Activated naive CD4-positive, alpha-beta T cell treated with anti-CD3 and anti-CD28 coated beads, Interleukin-2, amount 10 ng/mL, durations not matched to agents 7 days and 5 days (primary cell): ENCODE results near the gene PBX3.

Source experiments
- CTCF ChIA-PET: fragments of 350-600 bp; sonication (Branson Sonifier 250); formaldehyde crosslinking; loops from one replicate; lab custom pipeline; 2021; ENCODE audit warnings: antibody characterized with exemption; lab: Charles Lee
- DNase-seq: peaks from one replicate; pipeline ENCODE4 v3.0.0-alpha.2; 2020
- H3K27ac Mint-ChIP-seq: one replicate; pipeline ENCODE4 v1.8.0; 2021; ENCODE audit warnings: mild to moderate bottlenecking, moderate library complexity, mixed read lengths
- H3K27me3 Mint-ChIP-seq: one replicate; pipeline ENCODE4 v1.8.0; 2021; ENCODE audit warnings: mild to moderate bottlenecking, mixed read lengths
- H3K36me3 Mint-ChIP-seq: one replicate; pipeline ENCODE4 v1.8.0; 2021; ENCODE audit warnings: mixed read lengths
- H3K4me1 Mint-ChIP-seq: one replicate; pipeline ENCODE4 v1.8.0; 2021; ENCODE audit warnings: mixed read lengths
- H3K4me3 Mint-ChIP-seq: one replicate; pipeline ENCODE4 v1.8.0; 2021; ENCODE audit warnings: mild to moderate bottlenecking, moderate library complexity, mixed read lengths
- H3K9me3 Mint-ChIP-seq: one replicate; pipeline ENCODE4 v1.8.0; 2021; ENCODE audit warnings: mixed read lengths

The PBX3 gene

GRCh38 chr9:125743682-125744428, 3.3 kb upstream of the PBX3 start:
- CTCF ChIA-PET = no interaction called here

GRCh38 chr9:125744616-125745015, 2.6 kb upstream of the PBX3 start:
- no peaks in the 10 kb centered on the region for H3K9me3 Mint-ChIP-seq
- peaks cover 2% of the 10 kb centered on the region for H3K36me3 Mint-ChIP-seq
- no peak overlapping the region for H3K27ac Mint-ChIP-seq
- CTCF ChIA-PET = no interaction called here
- DNase-seq = no peak
- peaks cover 24% of the 10 kb centered on the region for H3K4me1 Mint-ChIP-seq
- H3K4me3 Mint-ChIP-seq = no peak overlapping the region
- peaks cover 35% of the 10 kb centered on the region for H3K27me3 Mint-ChIP-seq

More at GRCh38 chr9:125743682-125744428, 3.3 kb upstream of the PBX3 start:
- Mint-ChIP-seq H3K27ac (no peak overlapping the region), H3K27me3 (peaks cover 35% of the 10 kb centered on the region), H3K36me3 (no peaks in the 10 kb centered on the region), H3K4me3 (no peak overlapping the region), H3K4me1 (peaks cover 16% of the 10 kb centered on the region), H3K9me3 (no peaks in the 10 kb centered on the region)
- DNase-seq = no peak

DNA sequence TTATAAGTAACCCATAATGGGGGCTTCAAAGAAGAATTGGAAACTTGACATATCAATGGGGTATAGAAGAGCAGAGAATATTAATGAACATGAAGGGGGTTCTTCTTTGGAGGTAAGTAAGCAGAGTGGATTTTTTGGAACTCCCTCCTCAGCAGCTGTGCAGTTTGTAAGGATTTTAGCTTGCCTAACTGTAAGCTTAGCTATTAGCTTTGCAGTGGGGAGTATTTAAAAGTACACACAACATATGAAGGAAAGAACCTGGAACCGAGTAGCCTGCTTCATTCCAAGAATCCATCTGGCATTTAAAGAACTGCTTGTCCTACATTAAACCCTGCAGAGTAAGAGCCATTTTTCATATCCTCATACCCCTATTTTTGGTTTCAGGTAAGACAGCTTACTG, 2.2 kb upstream of the PBX3 start:
- Mint-ChIP-seq H3K9me3 (no peaks in the 10 kb centered on the region), H3K4me1 (peaks cover 28% of the 10 kb centered on the region), H3K36me3 (peaks cover 2% of the 10 kb centered on the region), H3K27ac (no peak overlapping the region), H3K4me3 (peak overlapping the region; percentile 89), H3K27me3 (peaks cover 35% of the 10 kb centered on the region)
- CTCF ChIA-PET = no interaction called here
- DNase-seq = no peak

- Mint-ChIP-seq H3K36me3 (peaks cover 6% of the 10 kb centered on the region), H3K9me3 (no peaks in the 10 kb centered on the region), H3K4me1 (peaks cover 33% of the 10 kb centered on the region), H3K4me3 (peak overlapping the region; percentile 89), H3K27me3 (peaks cover 35% of the 10 kb centered on the region), H3K27ac (peak overlapping the region; percentile 93)
- no peak for DNase-seq
- CTCF ChIA-PET = interaction anchor here (0.7 to 0.8 kb wide), 2 partner anchors 187 to 338 kb away, joined by 3 to 4 read pairs; no protein-coding TSS in a partner anchor
Observed at GRCh38 chr9:125745682-125746016, 1.5 kb upstream of the PBX3 start.

DNA sequence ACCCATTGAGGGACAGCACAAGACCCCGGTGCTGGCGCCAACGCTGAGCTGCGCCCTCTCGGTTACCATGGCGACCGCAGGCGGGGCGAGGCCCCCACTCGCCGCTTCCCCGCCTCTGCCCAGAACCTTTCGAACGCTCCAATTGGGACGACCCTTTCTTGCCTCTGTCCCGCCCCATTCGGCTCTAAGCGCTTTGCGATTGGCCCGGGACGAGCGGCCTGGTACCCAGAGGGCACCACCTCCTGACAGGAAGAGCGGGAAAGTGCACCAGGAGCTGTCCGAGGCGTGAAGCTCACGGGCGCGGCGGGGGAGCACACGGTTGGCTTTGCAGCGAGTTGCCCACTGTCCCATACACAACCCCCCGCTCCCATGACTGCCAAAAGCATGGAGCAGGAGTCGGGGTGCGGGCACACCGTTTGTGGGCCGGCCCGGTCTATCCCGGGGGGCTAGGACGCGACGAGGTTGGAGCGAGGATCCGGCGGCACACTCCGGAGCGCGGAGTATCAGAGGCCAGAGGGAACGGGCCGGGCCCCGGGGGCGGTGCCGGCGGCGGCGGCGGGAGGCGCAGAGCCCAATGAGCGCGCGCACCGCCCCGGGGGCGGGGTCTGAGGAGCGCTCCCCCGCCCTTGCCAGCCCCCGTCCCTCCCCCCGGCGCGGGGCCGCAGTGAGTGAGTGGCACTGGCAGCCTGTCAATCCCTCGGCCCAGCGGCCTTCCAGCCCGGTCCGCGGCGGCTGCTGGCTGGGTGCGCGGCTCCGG, 978 bp upstream of the PBX3 start:
- peak overlapping the region; percentile 93 for H3K27ac Mint-ChIP-seq
- no peaks in the 10 kb centered on the region for H3K9me3 Mint-ChIP-seq
- CTCF ChIA-PET = interaction anchor here (0.7 to 0.8 kb wide), 2 partner anchors 187 to 339 kb away, joined by 3 to 4 read pairs; no protein-coding TSS in a partner anchor
- peaks cover 35% of the 10 kb centered on the region for H3K27me3 Mint-ChIP-seq
- peak overlapping the region; percentile 89 for H3K4me3 Mint-ChIP-seq
- H3K4me1 Mint-ChIP-seq = peaks cover 35% of the 10 kb centered on the region
- peak; percentile 94 for DNase-seq
- peaks cover 8% of the 10 kb centered on the region for H3K36me3 Mint-ChIP-seq

- no peak for DNase-seq
- CTCF ChIA-PET = no interaction called here
- Mint-ChIP-seq H3K27me3 (peaks cover 30% of the 10 kb centered on the region), H3K4me1 (peaks cover 35% of the 10 kb centered on the region), H3K4me3 (peak overlapping the region; percentile 89), H3K36me3 (peaks cover 10% of the 10 kb centered on the region), H3K9me3 (no peaks in the 10 kb centered on the region), H3K27ac (no peak overlapping the region)
Observed at GRCh38 chr9:125746774-125747052, 460 bp upstream of the PBX3 start.

GRCh38 chr9:125747765-125748445, 732 bp downstream of the PBX3 start:
- DNase-seq = peak; percentile 51
- Mint-ChIP-seq H3K4me1 (peaks cover 39% of the 10 kb centered on the region), H3K27me3 (peaks cover 19% of the 10 kb centered on the region), H3K27ac (peak overlapping the region; percentile 82), H3K9me3 (no peaks in the 10 kb centered on the region), H3K36me3 (peaks cover 16% of the 10 kb centered on the region), H3K4me3 (peak overlapping the region; percentile 83)
- CTCF ChIA-PET = interaction anchor here (0.6 kb wide), 1 partner anchor 41 kb away, joined by 3 read pairs; the partner anchor contains the start of gene MAPKAP1

GRCh38 chr9:125748446-125749099, 1.4 kb downstream of the PBX3 start:
- H3K4me1 Mint-ChIP-seq = peaks cover 39% of the 10 kb centered on the region
- H3K36me3 Mint-ChIP-seq = peaks cover 16% of the 10 kb centered on the region
- CTCF ChIA-PET = interaction anchor here (0.6 kb wide), 1 partner anchor 42 kb away, joined by 3 read pairs; the partner anchor contains the start of gene MAPKAP1
- H3K27ac Mint-ChIP-seq = peak overlapping the region; percentile 82
- DNase-seq = peak; percentile 47
- peak overlapping the region; percentile 83 for H3K4me3 Mint-ChIP-seq
- H3K9me3 Mint-ChIP-seq = no peaks in the 10 kb centered on the region
- peaks cover 19% of the 10 kb centered on the region for H3K27me3 Mint-ChIP-seq

- Mint-ChIP-seq H3K27ac (no peak overlapping the region), H3K36me3 (peaks cover 19% of the 10 kb centered on the region), H3K9me3 (no peaks in the 10 kb centered on the region), H3K4me3 (peak overlapping the region; percentile 83), H3K27me3 (peaks cover 18% of the 10 kb centered on the region), H3K4me1 (peaks cover 39% of the 10 kb centered on the region)
- DNase-seq = no peak
- CTCF ChIA-PET = interaction anchor here (0.7 kb wide), 1 partner anchor 191 kb away, joined by 3 read pairs; no protein-coding TSS in a partner anchor
Observed at GRCh38 chr9:125749287-125749935, 2.2 kb downstream of the PBX3 start.

DNA sequence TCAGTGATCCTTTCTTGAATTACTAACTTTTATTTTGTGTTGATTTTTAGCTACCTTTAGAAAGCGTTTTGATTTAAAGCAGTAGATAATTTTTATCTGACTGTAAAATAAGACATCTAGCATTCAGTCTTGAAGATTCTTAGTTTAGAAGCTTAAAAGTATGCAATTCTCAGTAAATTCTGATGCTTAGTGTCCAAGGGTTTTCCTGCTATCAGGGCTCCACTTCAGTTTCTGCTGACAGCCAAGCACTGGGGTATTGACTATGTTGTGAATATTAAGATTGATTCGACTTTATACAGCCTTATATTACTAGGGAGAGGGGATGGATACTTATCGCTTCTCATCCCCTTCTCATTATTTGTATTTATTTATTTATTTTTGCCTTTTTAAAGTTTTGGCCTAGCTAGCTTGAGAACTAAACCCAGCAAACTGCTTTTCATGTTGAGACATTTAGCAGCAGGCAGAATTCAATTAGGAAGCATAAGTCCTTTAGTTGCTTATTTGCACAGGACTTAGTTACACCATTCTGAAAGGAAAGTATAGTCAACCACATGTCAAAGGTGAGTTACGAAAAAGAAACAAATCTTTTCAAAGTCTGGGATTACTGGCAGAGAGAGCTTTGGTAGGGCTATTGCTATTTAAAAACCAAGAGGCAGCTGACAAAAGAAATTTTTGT, 2.9 kb downstream of the PBX3 start:
- Mint-ChIP-seq H3K4me1 (peaks cover 39% of the 10 kb centered on the region), H3K4me3 (no peak overlapping the region), H3K9me3 (no peaks in the 10 kb centered on the region), H3K27ac (no peak overlapping the region), H3K27me3 (peaks cover 12% of the 10 kb centered on the region), H3K36me3 (peaks cover 19% of the 10 kb centered on the region)
- no peak for DNase-seq
- CTCF ChIA-PET = interaction anchor here (0.7 kb wide), 1 partner anchor 191 kb away, joined by 3 read pairs; no protein-coding TSS in a partner anchor

DNA sequence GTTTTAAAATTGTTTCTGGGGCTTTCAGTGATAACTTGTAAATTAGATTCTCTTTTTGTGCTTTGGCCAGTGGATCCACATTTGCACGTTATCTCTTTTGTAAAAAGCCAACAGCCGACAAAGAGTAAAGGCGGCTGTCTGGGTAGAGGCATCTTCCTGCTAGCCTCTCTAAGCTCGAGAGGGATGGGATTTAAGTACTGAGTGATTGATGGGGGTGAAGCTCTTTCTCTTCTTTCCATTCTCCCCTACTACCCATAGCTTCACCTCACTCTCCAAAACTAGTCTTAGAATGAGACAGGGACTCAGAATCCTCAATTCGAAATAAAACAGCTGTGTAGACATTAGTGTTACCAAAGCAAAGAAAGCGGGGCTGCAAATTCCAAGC, 3.4 kb downstream of the PBX3 start:
- CTCF ChIA-PET = no interaction called here
- Mint-ChIP-seq H3K4me1 (peaks cover 35% of the 10 kb centered on the region), H3K9me3 (no peaks in the 10 kb centered on the region), H3K4me3 (no peak overlapping the region), H3K27ac (no peak overlapping the region), H3K36me3 (peaks cover 19% of the 10 kb centered on the region), H3K27me3 (peaks cover 7% of the 10 kb centered on the region)
- no peak for DNase-seq

GRCh38 chr9:125752070-125752628, 5.0 kb downstream of the PBX3 start:
- peaks cover 28% of the 10 kb centered on the region for H3K4me1 Mint-ChIP-seq
- H3K4me3 Mint-ChIP-seq = no peak overlapping the region

DNA sequence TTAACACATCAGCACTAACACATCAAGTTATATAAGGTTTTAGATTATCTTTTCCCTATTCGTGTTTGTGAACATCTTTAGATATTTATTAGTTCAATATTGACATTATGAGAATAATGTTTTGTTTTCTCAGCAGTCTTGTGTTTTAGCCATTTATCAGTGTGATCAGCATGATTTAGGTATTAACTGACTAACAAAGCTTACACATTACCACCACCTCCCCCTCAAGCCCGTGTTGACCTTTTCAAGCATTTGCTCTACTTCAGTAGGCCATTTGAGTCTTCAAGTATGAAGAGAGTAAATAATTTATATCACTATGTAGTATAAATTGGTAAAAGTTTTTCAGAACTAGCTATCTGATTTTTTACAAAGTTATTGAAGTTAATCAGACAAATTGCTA, 6.9 kb downstream of the PBX3 start:
- Mint-ChIP-seq H3K27me3 (peaks cover 1% of the 10 kb centered on the region), H3K4me1 (peaks cover 22% of the 10 kb centered on the region), H3K4me3 (no peak overlapping the region), H3K27ac (no peak overlapping the region), H3K36me3 (peaks cover 24% of the 10 kb centered on the region), H3K9me3 (no peaks in the 10 kb centered on the region)
- CTCF ChIA-PET = no interaction called here
- DNase-seq = no peak

More at GRCh38 chr9:125752070-125752628, 5.0 kb downstream of the PBX3 start:
- Mint-ChIP-seq H3K27me3 (no peaks in the 10 kb centered on the region), H3K9me3 (no peaks in the 10 kb centered on the region), H3K27ac (no peak overlapping the region), H3K36me3 (peaks cover 24% of the 10 kb centered on the region)
- no peak for DNase-seq
- CTCF ChIA-PET = no interaction called here
